ENCODE measurements around the gene NPAS3.

DNA sequence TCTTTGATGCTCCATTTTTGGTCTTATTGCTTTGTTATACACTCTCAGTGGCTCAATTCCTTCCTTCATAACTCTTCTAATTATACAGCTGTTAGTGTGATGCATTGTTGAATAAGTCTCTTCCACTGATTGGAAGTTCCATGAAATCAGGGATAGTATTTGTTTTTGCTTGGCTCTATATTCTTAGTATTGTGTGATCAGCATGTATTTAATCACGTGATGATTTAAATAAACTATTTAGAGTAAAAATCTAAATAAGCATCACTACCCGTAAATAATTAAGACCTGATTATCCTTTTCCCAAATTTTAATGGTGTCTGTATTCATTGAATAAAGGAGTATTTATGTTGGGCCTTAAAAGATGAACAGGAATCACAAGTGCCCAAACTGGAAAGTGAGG, 355.7 kb downstream of the NPAS3 start:
- no peak for TF ChIP-seq POLR2A (IDR thresholded peaks at IDR 0.05)
- TF ChIP-seq CTCF (IDR thresholded peaks at IDR 0.05): no peak
- TF ChIP-seq POLR2AphosphoS5 (IDR thresholded peaks at IDR 0.05): no peak
- TF ChIP-seq EP300 (IDR thresholded peaks at IDR 0.05): no peak

Measured in sigmoid colon (tissue), 4 donors.